Retinal pigment epithelial cell (primary cell): ENCODE data around the gene FAM161B.
A peak's percentile ranks its signal among the peaks of the same experiment; 100 is the strongest.
"Not testable (repeated sequence)": the region's sequence is repeated elsewhere in the genome, so short reads cannot be mapped to it uniquely, and the experiment has no call there.

ENCODE experiments used
- DNase-seq: peaks from one replicate; pipeline ENCODE4 v3.0.0-alpha.2; 2010; ENCODE audit warnings: low read depth
- H3K4me3 ChIP-seq: 2 replicates; pipeline ENCODE4 v1.5.1; 2011; ENCODE audit warnings: mild to moderate bottlenecking, low read length, control low read depth, moderate library complexity
- TF ChIP-seq, protein P1 (sequence below): conservative IDR thresholded peaks from 2 replicates; pipeline ENCODE4 v1.5.1; 2011; ENCODE audit warnings: low read depth, low read length, control low read depth, inconsistent platforms

FAM161B gene

DNA sequence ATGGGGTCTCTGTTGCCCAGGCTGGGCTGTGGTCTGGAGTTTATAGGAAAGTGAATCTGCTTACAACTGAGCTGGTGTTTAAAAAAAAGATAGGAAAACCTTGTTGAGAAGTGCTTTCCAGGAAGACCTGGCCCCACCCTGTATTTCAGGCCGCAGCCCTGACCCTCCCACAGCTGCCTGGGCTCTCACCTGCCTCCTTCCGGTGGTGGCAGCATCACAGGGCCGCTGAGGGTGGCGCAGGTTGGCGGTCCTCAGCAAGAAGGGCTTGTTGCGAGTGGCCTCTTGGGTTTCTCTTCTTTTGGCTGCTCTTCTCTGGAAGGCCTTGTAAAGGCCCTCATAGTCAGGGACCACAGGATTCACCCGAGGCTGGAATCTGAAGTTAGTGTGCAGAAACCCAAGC lies 7.7 kb downstream of the FAM161B start:
- TF ChIP-seq, protein P1, sequence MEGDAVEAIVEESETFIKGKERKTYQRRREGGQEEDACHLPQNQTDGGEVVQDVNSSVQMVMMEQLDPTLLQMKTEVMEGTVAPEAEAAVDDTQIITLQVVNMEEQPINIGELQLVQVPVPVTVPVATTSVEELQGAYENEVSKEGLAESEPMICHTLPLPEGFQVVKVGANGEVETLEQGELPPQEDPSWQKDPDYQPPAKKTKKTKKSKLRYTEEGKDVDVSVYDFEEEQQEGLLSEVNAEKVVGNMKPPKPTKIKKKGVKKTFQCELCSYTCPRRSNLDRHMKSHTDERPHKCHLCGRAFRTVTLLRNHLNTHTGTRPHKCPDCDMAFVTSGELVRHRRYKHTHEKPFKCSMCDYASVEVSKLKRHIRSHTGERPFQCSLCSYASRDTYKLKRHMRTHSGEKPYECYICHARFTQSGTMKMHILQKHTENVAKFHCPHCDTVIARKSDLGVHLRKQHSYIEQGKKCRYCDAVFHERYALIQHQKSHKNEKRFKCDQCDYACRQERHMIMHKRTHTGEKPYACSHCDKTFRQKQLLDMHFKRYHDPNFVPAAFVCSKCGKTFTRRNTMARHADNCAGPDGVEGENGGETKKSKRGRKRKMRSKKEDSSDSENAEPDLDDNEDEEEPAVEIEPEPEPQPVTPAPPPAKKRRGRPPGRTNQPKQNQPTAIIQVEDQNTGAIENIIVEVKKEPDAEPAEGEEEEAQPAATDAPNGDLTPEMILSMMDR, result no peak
- DNase-seq, result no peak
- H3K4me3 ChIP-seq, result no peak overlapping the region

DNA sequence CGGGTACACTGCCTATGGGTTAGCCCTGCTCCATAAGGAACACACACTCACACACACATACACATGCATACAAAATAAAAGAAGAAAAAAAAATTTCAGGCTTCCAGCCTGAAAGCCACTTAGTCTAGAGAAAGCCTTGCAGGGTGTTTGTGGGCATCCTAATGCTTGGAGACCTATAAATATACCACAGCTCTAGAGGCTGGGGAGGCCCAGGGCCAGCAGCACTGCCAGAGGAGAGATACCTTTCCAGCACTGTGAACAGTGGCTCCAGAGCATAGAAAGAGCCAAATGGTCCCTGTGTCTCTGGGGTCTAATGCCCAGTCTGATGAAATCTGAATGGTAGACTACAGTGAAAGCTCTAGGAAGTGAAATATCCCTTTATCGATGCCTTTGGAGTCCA lies 12.9 kb downstream of the FAM161B start:
- TF ChIP-seq, protein P1, result no peak
- H3K4me3 ChIP-seq, result no peak overlapping the region

DNA sequence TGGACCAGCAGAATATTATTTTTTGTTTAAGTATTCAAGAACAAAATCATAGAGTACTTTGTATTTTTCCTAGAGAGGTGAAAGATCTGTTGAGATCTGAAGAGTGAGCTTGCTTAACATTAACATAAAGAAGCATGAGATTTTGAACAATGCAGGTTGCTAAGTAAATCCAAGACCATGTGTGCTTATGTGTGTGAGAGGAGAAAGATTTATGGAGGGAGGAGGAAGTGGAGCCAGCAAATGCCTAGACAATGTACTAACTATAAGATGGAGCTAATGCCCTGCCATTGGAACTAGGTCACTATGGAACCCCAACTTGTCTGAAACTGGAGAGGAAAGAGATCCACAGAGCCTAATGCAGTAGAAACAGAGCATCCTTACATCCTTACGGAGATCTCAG lies 13.3 kb downstream of the FAM161B start:
- TF ChIP-seq, protein P1, result no peak
- H3K4me3 ChIP-seq, result no peak overlapping the region
- DNase-seq, result no peak

More for the DNA sequence above, 12.9 kb downstream of the FAM161B start:
- no peak for DNase-seq

DNA sequence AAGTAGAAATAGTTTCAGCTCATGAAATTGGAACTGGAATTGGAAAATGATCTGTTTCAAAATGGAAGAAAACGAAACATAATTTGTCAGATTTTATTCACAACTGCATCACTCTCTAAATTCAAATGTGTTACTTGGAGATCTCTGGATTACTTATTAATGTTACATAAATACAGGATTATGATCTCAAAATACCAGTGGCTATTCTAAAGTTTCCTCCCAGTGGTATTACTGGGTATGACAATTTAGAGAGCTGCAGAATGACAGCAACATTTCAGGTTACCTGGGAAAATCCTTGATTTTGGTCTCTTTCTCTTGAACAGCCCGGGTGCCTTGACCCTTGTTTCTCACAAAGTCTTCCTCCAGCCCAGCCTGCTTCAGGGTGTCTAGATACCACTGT lies 14.2 kb downstream of the FAM161B start:
- DNase-seq, result no peak

DNA sequence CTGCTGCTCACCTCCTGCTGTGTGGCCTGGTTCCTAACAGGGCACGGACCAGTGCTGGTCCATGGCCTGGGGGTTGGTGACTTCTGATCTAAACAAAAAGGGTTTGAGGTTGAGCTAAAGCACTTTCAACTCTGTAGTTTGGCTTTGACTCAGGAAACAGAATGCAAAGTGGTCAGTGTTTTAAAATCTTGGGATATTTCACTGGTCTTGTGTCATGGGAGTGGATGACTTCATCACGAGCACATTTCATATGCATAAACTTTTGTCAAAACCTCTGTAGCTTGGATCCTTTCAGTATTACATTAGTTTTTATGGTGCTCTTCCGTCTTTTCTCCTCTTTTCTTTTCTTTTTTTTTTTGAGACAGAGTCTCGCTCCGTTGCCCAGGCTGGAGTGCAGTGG lies 25.6 kb downstream of the FAM161B start:
- no peak for DNase-seq
- TF ChIP-seq, protein P1, result no peak
- no peak overlapping the region for H3K4me3 ChIP-seq

More for the DNA sequence above, 14.2 kb downstream of the FAM161B start:
- H3K4me3 ChIP-seq, result no peak overlapping the region
- TF ChIP-seq, protein P1, result peak; percentile 44

DNA sequence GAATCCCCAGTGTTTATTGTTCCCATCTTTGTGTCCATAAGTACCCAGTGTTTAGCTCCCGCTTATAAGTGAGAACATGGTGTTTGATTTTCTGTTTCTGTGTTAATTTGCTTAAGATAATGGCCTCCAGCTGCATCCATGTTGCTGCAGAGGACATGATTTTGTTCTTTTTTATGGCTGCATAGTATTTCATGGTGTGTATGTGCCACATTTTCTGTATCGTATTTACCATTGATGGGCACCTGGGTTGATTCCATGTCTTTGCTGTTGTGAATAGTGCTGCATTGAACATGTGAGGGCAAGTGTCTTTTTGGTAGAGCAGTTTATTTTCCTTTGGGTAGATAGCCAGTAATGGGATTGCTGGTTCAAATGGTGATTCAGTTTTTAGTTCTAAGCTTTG lies 30.4 kb downstream of the FAM161B start:
- not testable (repeated sequence) for DNase-seq, H3K4me3 ChIP-seq

DNA sequence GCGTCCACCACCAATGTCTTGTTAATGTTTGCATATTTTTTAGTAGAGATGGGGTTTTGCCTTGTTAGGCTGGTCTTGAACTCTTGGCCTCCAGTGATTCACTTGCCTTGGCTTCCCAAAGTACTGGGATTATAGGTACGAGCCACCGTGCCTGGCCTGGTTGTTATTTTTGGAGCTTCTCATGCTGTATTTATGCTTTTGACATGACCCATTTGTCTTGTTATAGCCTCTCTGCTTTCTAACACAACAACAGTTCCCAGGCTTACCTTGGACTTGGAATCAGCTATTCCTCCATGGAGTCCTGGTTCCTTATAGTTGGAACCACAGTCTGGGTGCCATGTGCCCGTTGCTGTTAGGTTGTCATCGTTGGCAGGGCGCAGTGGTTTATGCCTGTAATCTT lies 33.6 kb downstream of the FAM161B start:
- no peak overlapping the region for H3K4me3 ChIP-seq
- DNase-seq, result no peak
- TF ChIP-seq, protein P1, result no peak

DNA sequence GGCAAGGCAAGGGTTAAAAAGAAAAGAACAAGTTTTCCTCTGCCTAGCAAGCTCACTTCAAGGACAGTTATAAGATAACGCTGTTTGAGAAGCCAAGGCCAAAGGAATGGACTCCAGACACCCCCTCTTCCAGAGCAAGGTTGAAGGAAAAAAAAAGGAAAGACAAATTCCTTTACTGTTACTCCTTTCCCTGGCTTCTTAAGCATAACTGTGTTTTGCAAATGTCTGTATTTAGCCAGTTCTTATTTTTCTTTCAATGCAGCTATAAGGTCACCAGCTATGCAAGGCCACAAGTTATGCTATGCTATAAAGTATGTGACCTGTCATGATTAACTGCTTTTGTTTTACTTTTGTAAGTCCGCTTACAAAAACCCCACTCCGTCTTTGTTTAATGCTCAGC lies 36.6 kb downstream of the FAM161B start:
- H3K4me3 ChIP-seq, result no peak overlapping the region
- TF ChIP-seq, protein P1, result no peak
- DNase-seq, result no peak
